RKO (cell line): ENCODE data around the gene PHLDA1.
"Not testable (repeated sequence)": the region's sequence is repeated elsewhere in the genome, so short reads cannot be mapped to it uniquely, and the experiment has no call there.

Source experiments
- DNase-seq: peaks from one replicate; pipeline ENCODE4 v3.0.0-alpha.2; 2016; ENCODE audit warnings: low spot score

PHLDA1 gene

GRCh38 chr12:75984577-75985182 is 46.9 kb downstream of the PHLDA1 start:
- no peak for DNase-seq

- DNase-seq = not testable (repeated sequence)
These were observed 47.7 kb downstream of the PHLDA1 start for GRCh38 chr12:75983851-75984250.

GRCh38 chr12:75982979-75983660 is 48.5 kb downstream of the PHLDA1 start:
- DNase-seq = no peak

- DNase-seq = no peak
These were observed 49.4 kb downstream of the PHLDA1 start for GRCh38 chr12:75982169-75982564.

- DNase-seq = no peak
These were observed 50.1 kb downstream of the PHLDA1 start for GRCh38 chr12:75981247-75982168.

GRCh38 chr12:75979181-75979580 is 52.4 kb downstream of the PHLDA1 start:
- peak; percentile 98 for DNase-seq

- peak; percentile 84 for DNase-seq
These were observed 52.9 kb downstream of the PHLDA1 start for GRCh38 chr12:75978677-75979076.

GRCh38 chr12:75977952-75978671 is 53.5 kb downstream of the PHLDA1 start:
- peak; percentile 100 for DNase-seq

- DNase-seq = no peak
These were observed 54.0 kb downstream of the PHLDA1 start for GRCh38 chr12:75977590-75977951.

- no peak for DNase-seq
These were observed 54.7 kb downstream of the PHLDA1 start for GRCh38 chr12:75976913-75977312.

- DNase-seq = no peak
These were observed 55.5 kb downstream of the PHLDA1 start for GRCh38 chr12:75976113-75976512.

- no peak for DNase-seq
These were observed 55.9 kb downstream of the PHLDA1 start for GRCh38 chr12:75975702-75976101.
